Measurements from ENCODE around the gene MMP14.
"Not testable (repeated sequence)": the region's sequence is repeated elsewhere in the genome, so short reads cannot be mapped to it uniquely, and the experiment has no call there.

MMP14 gene

GRCh38 chr14:22849212-22849819, 12.9 kb downstream of the MMP14 start:
- H3K4me1 ChIP-seq (ENCODE audit: control insufficient read depth, insufficient read depth, low read length) = peaks cover 22% of the 10 kb centered on the region
- no peak overlapping the region for H3K4me3 ChIP-seq (ENCODE audit: insufficient read depth, low read depth, low read length)

GRCh38 chr14:22850944-22851764, 14.8 kb downstream of the MMP14 start:
- WGBS, 2 experiments = 89% methylated on average over 9 of the region's 9 CpGs
- Histone ChIP-seq H3K36me3 (ENCODE audit: control insufficient read depth, insufficient read depth, low read length) (no peaks in the 10 kb centered on the region), H3K27me3 (ENCODE audit: control insufficient read depth, insufficient read depth, low read length, poor library complexity, severe bottlenecking) (no peaks in the 10 kb centered on the region), H3K9me3 (ENCODE audit: control insufficient read depth, low read length) (no peaks in the 10 kb centered on the region), H3K4me1 (ENCODE audit: control insufficient read depth, insufficient read depth, low read length) (peaks cover 22% of the 10 kb centered on the region), H3K4me3 (ENCODE audit: insufficient read depth, low read depth, low read length) (no peak overlapping the region), H3K27ac (ENCODE audit: insufficient read depth, low read depth, low read length, poor library complexity, severe bottlenecking) (no peak overlapping the region)

More at GRCh38 chr14:22849212-22849819, 12.9 kb downstream of the MMP14 start:
- H3K9me3 ChIP-seq (ENCODE audit: control insufficient read depth, low read length) = no peaks in the 10 kb centered on the region
- WGBS, 2 experiments = 81 to 82% methylated on average over 17 to 19 of the region's 19 CpGs
- no peaks in the 10 kb centered on the region for H3K36me3 ChIP-seq (ENCODE audit: control insufficient read depth, insufficient read depth, low read length)
- H3K27ac ChIP-seq (ENCODE audit: insufficient read depth, low read depth, low read length, poor library complexity, severe bottlenecking) = no peak overlapping the region
- H3K27me3 ChIP-seq (ENCODE audit: control insufficient read depth, insufficient read depth, low read length, poor library complexity, severe bottlenecking) = no peaks in the 10 kb centered on the region

GRCh38 chr14:22852178-22852577, 15.8 kb downstream of the MMP14 start:
- H3K4me3 ChIP-seq (ENCODE audit: insufficient read depth, low read depth, low read length); H3K27me3 ChIP-seq (ENCODE audit: control insufficient read depth, insufficient read depth, low read length, poor library complexity, severe bottlenecking); H3K9me3 ChIP-seq (ENCODE audit: control insufficient read depth, low read length); H3K36me3 ChIP-seq (ENCODE audit: control insufficient read depth, insufficient read depth, low read length); H3K27ac ChIP-seq (ENCODE audit: insufficient read depth, low read depth, low read length, poor library complexity, severe bottlenecking): not testable (repeated sequence)
- WGBS, 2 experiments = 80 to 85% methylated on average over 9 to 12 of the region's 12 CpGs
- peaks cover 22% of the 10 kb centered on the region for H3K4me1 ChIP-seq (ENCODE audit: control insufficient read depth, insufficient read depth, low read length)

GRCh38 chr14:22852599-22852939, 16.2 kb downstream of the MMP14 start:
- 86 to 100% methylated on average over 1 of the region's 2 CpGs for WGBS, 2 experiments
- Histone ChIP-seq H3K9me3 (ENCODE audit: control insufficient read depth, low read length) (no peaks in the 10 kb centered on the region), H3K27me3 (ENCODE audit: control insufficient read depth, insufficient read depth, low read length, poor library complexity, severe bottlenecking) (no peaks in the 10 kb centered on the region), H3K27ac (ENCODE audit: insufficient read depth, low read depth, low read length, poor library complexity, severe bottlenecking) (no peak overlapping the region), H3K4me3 (ENCODE audit: insufficient read depth, low read depth, low read length) (no peak overlapping the region), H3K36me3 (ENCODE audit: control insufficient read depth, insufficient read depth, low read length) (no peaks in the 10 kb centered on the region), H3K4me1 (ENCODE audit: control insufficient read depth, insufficient read depth, low read length) (peaks cover 21% of the 10 kb centered on the region)

- peak overlapping the region; percentile 37 for H3K4me3 ChIP-seq (ENCODE audit: insufficient read depth, low read depth, low read length)
- H3K27ac ChIP-seq (ENCODE audit: insufficient read depth, low read depth, low read length, poor library complexity, severe bottlenecking) = no peak overlapping the region
- H3K36me3 ChIP-seq (ENCODE audit: control insufficient read depth, insufficient read depth, low read length) = no peaks in the 10 kb centered on the region
- no peaks in the 10 kb centered on the region for H3K27me3 ChIP-seq (ENCODE audit: control insufficient read depth, insufficient read depth, low read length, poor library complexity, severe bottlenecking)
- no peaks in the 10 kb centered on the region for H3K9me3 ChIP-seq (ENCODE audit: control insufficient read depth, low read length)
- WGBS, 2 experiments = 8 to 10% methylated on average over 20 of the region's 20 CpGs
- peaks cover 15% of the 10 kb centered on the region for H3K4me1 ChIP-seq (ENCODE audit: control insufficient read depth, insufficient read depth, low read length)
Observed at GRCh38 chr14:22852940-22853767, 16.8 kb downstream of the MMP14 start.

GRCh38 chr14:22854296-22854695, 17.9 kb downstream of the MMP14 start:
- not testable (repeated sequence) for H3K27me3 ChIP-seq (ENCODE audit: control insufficient read depth, insufficient read depth, low read length, poor library complexity, severe bottlenecking); H3K4me3 ChIP-seq (ENCODE audit: insufficient read depth, low read depth, low read length); H3K36me3 ChIP-seq (ENCODE audit: control insufficient read depth, insufficient read depth, low read length); H3K27ac ChIP-seq (ENCODE audit: insufficient read depth, low read depth, low read length, poor library complexity, severe bottlenecking); H3K9me3 ChIP-seq (ENCODE audit: control insufficient read depth, low read length); H3K4me1 ChIP-seq (ENCODE audit: control insufficient read depth, insufficient read depth, low read length)
- WGBS, 2 experiments = 91 to 94% methylated on average over 11 of the region's 11 CpGs

- H3K4me1 ChIP-seq (ENCODE audit: control insufficient read depth, insufficient read depth, low read length) = no peaks in the 10 kb centered on the region
Observed at GRCh38 chr14:22854963-22855724, 18.8 kb downstream of the MMP14 start.

GRCh38 chr14:22856428-22856827, 20.0 kb downstream of the MMP14 start:
- H3K9me3 ChIP-seq (ENCODE audit: control insufficient read depth, low read length) = no peaks in the 10 kb centered on the region
- no peaks in the 10 kb centered on the region for H3K27me3 ChIP-seq (ENCODE audit: control insufficient read depth, insufficient read depth, low read length, poor library complexity, severe bottlenecking)
- no peak overlapping the region for H3K4me3 ChIP-seq (ENCODE audit: insufficient read depth, low read depth, low read length)
- 85 to 95% methylated on average over 3 of the region's 5 CpGs for WGBS, 2 experiments
- H3K4me1 ChIP-seq (ENCODE audit: control insufficient read depth, insufficient read depth, low read length) = no peaks in the 10 kb centered on the region
- no peaks in the 10 kb centered on the region for H3K36me3 ChIP-seq (ENCODE audit: control insufficient read depth, insufficient read depth, low read length)
- no peak overlapping the region for H3K27ac ChIP-seq (ENCODE audit: insufficient read depth, low read depth, low read length, poor library complexity, severe bottlenecking)

More at GRCh38 chr14:22854963-22855724, 18.8 kb downstream of the MMP14 start:
- 91 to 95% methylated on average over 8 of the region's 8 CpGs for WGBS, 2 experiments
- Histone ChIP-seq H3K4me3 (ENCODE audit: insufficient read depth, low read depth, low read length) (no peak overlapping the region), H3K9me3 (ENCODE audit: control insufficient read depth, low read length) (no peaks in the 10 kb centered on the region), H3K36me3 (ENCODE audit: control insufficient read depth, insufficient read depth, low read length) (no peaks in the 10 kb centered on the region), H3K27ac (ENCODE audit: insufficient read depth, low read depth, low read length, poor library complexity, severe bottlenecking) (no peak overlapping the region), H3K27me3 (ENCODE audit: control insufficient read depth, insufficient read depth, low read length, poor library complexity, severe bottlenecking) (no peaks in the 10 kb centered on the region)

- not testable (repeated sequence) for H3K4me1 ChIP-seq (ENCODE audit: control insufficient read depth, insufficient read depth, low read length); H3K4me3 ChIP-seq (ENCODE audit: insufficient read depth, low read depth, low read length); H3K9me3 ChIP-seq (ENCODE audit: control insufficient read depth, low read length); H3K27ac ChIP-seq (ENCODE audit: insufficient read depth, low read depth, low read length, poor library complexity, severe bottlenecking); H3K27me3 ChIP-seq (ENCODE audit: control insufficient read depth, insufficient read depth, low read length, poor library complexity, severe bottlenecking); H3K36me3 ChIP-seq (ENCODE audit: control insufficient read depth, insufficient read depth, low read length)
- 82 to 92% methylated on average over 3 of the region's 3 CpGs for WGBS, 2 experiments
Observed at GRCh38 chr14:22860377-22860776, 24.0 kb downstream of the MMP14 start.
